Suprapubic skin (tissue), 4 donors: Measurements from ENCODE around the gene WDR33. TPM values are rescaled to one million over a fixed set of nuclear protein-coding genes. Genes with fewer than 3 reads are reported as not detected.

Source experiments
- DNase-seq, 2 donors: peaks; one replicate each; pipeline ENCODE4 v3.0.0-alpha.2; 2019; ENCODE audit warnings: low spot score in 2 of 2
- H3K27ac ChIP-seq: fragments of 200-600 bp; sonication (generic); one replicate; pipeline ENCODE4 v1.5.1; 2019
- H3K27me3 ChIP-seq: fragments of 200-600 bp; sonication (generic); one replicate; pipeline ENCODE4 v1.5.1; 2019
- H3K36me3 ChIP-seq: fragments of 200-600 bp; sonication (generic); one replicate; pipeline ENCODE4 v1.5.1; 2019
- H3K4me1 ChIP-seq: fragments of 200-600 bp; sonication (generic); one replicate; pipeline ENCODE4 v1.5.1; 2019
- H3K4me3 ChIP-seq: fragments of 200-600 bp; sonication (generic); one replicate; pipeline ENCODE4 v1.5.1; 2019; ENCODE audit warnings: mild to moderate bottlenecking
- H3K9me3 ChIP-seq: fragments of 200-600 bp; sonication (generic); one replicate; pipeline ENCODE4 v1.5.1; 2019
- EP300 ChIP-seq: sonication (generic); formaldehyde crosslinking; IDR thresholded peaks from one replicate; pipeline ENCODE4 v1.6.1; 2017; ENCODE audit warnings: antibody characterized with exemption
- POLR2A ChIP-seq, 2 donors: fragments of 450-650 bp; IDR thresholded peaks; one replicate each; pipeline ENCODE4 v1.6.1; 2017; ENCODE audit warnings: antibody characterized with exemption in 2 of 2, mild to moderate bottlenecking in 2 of 2, moderate library complexity in 2 of 2
- POLR2AphosphoS5 ChIP-seq, 3 donors: sonication (generic); formaldehyde crosslinking; IDR thresholded peaks; one replicate each; pipeline ENCODE4 v1.6.1; 2017; ENCODE audit warnings: antibody characterized with exemption in 3 of 3
- WGBS: methylation state at CpG from one replicate; pipeline ENCODE4 v1.1.5; 2018; 5-methylcytosine and 5-hydroxymethylcytosine counted together
- total RNA-seq, 4 donors: library from RNA; depleted of rRNA; stranded (reverse); fragments of >200 nt; gene quantifications; one replicate each; pipeline ENCODE4 v1.1.0, GENCODE V29; 2016
- TF ChIP-seq, protein P1 (sequence below), 2 donors: fragments of 200-600 bp in 1 of 2; fragments of 450-650 bp in 1 of 2; sonication (generic) in 1 of 2; IDR thresholded peaks; one replicate each; pipeline ENCODE4 v1.5.1; 2016 to 2019; ENCODE audit warnings: antibody characterized with exemption in 2 of 2, mild to moderate bottlenecking in 1 of 2, moderate library complexity in 1 of 2

The WDR33 gene
- total RNA-seq, 4 donors from 2014 or later, result 31.9 to 85.8 (median 44.1) TPM

DNA sequence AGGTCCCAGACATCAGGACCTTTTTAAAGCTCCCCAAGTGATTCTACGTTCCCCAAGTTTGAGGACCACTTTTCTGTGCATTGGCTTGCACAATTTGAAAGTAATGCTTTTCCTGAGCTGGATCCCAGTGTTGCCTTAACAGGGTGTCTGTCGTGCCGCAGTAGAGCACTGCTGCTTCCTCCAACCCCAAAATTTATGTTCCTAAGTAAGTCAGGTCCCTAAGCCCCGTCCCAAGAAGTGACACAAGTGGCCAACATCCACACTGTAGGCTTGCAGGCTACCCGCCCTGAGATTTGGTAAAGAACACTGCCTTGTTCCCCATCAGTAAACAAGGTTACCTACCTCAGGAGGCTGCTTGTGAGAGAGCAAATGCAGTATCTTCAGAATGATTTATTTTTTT lies 107.7 kb downstream of the WDR33 start:
- TF ChIP-seq, protein P1, sequence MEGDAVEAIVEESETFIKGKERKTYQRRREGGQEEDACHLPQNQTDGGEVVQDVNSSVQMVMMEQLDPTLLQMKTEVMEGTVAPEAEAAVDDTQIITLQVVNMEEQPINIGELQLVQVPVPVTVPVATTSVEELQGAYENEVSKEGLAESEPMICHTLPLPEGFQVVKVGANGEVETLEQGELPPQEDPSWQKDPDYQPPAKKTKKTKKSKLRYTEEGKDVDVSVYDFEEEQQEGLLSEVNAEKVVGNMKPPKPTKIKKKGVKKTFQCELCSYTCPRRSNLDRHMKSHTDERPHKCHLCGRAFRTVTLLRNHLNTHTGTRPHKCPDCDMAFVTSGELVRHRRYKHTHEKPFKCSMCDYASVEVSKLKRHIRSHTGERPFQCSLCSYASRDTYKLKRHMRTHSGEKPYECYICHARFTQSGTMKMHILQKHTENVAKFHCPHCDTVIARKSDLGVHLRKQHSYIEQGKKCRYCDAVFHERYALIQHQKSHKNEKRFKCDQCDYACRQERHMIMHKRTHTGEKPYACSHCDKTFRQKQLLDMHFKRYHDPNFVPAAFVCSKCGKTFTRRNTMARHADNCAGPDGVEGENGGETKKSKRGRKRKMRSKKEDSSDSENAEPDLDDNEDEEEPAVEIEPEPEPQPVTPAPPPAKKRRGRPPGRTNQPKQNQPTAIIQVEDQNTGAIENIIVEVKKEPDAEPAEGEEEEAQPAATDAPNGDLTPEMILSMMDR (IDR thresholded peaks at IDR 0.05), result no peak
- TF ChIP-seq POLR2A (IDR thresholded peaks at IDR 0.05) (no peak), POLR2AphosphoS5 (IDR thresholded peaks at IDR 0.05) (no peak), EP300 (no peak)
- no peak for DNase-seq
- Histone ChIP-seq H3K27ac (no peak overlapping the region), H3K36me3 (peaks cover 14% of the 10 kb centered on the region), H3K4me3 (no peak overlapping the region), H3K4me1 (peaks cover 62% of the 10 kb centered on the region), H3K27me3 (no peaks in the 10 kb centered on the region), H3K9me3 (no peaks in the 10 kb centered on the region)
- 95% methylated on average over 5 of the region's 5 CpGs for WGBS

DNA sequence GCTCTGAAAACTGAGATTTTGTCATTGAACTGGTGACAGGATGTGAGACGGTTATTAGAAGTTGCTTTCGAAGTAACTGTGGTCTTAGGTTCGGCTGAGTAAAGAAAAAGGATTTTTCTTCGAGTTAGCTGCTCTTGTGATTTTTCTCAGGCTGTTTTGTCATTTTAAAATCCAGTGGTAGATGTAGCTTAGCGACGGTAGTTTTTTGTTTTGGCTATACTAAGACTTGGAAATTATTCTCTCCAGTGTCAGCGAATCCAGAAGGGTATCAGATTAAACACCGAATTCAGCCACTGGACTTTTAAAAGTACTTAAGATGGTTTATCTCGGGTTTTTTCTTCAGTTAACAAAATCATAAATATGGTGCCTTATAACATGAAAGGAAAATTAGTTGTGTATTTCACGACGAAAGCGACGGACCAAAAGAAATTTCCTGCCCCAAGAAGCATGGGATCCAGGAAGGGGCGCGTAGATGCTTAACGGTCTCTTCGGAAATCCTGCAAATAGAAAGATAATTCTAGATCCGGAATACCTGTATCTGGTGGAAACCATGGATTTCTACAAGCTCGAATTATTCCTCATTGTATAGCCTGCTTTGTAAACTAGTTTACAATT lies 108.5 kb downstream of the WDR33 start:
- Histone ChIP-seq H3K27me3 (no peaks in the 10 kb centered on the region), H3K4me1 (peaks cover 54% of the 10 kb centered on the region), H3K9me3 (no peaks in the 10 kb centered on the region), H3K36me3 (peaks cover 6% of the 10 kb centered on the region), H3K4me3 (peak overlapping the region; percentile 83), H3K27ac (peak overlapping the region; percentile 99)
- TF ChIP-seq POLR2AphosphoS5 (IDR thresholded peaks at IDR 0.05) (no peak), POLR2A (IDR thresholded peaks at IDR 0.05) (no peak), EP300 (no peak)
- TF ChIP-seq, protein P1 (IDR thresholded peaks at IDR 0.05), result no peak
- DNase-seq, result no peak
- WGBS, result 63% methylated on average over 19 of the region's 19 CpGs

DNA sequence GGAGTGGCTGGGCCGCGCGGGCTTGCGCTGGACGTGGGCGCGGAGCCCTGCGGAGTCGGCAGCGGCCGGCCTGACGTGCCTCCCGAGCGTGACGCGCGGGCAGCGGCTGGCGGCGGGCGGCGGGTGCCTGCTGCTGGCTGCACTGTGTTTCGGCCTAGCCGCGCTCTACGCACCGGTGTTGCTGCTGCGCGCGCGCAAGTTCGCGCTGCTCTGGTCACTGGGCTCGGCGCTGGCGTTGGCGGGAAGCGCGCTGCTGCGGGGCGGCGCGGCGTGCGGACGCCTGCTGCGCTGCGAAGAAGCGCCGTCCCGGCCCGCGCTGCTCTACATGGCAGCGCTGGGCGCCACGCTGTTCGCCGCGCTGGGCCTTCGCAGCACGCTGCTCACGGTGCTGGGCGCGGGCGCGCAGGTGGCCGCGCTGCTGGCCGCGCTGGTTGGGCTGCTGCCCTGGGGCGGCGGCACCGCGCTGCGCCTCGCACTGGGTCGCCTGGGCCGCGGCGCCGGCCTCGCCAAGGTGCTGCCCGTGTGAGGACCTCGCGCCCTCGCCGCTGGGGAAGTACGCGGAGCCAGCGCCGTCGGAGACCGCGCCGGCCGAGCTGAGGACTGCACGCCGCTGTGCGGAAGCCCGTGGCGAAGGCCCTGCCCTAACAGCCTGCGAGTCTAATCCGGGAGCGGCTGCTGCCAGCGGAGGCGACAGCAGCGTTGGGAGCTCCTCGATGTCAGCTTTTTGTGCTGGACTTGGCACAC lies 109.1 kb downstream of the WDR33 start:
- peak; percentile 87 to 89 for DNase-seq
- Histone ChIP-seq H3K9me3 (no peaks in the 10 kb centered on the region), H3K27ac (peak overlapping the region; percentile 99), H3K27me3 (no peaks in the 10 kb centered on the region), H3K36me3 (peaks cover 4% of the 10 kb centered on the region), H3K4me3 (peak overlapping the region; percentile 83), H3K4me1 (peaks cover 50% of the 10 kb centered on the region)
- TF ChIP-seq POLR2A (IDR thresholded peaks at IDR 0.05) (no peak), POLR2AphosphoS5 (IDR thresholded peaks at IDR 0.05) (peak in 2 of 3 donors; percentile 44 to 71), EP300 (no peak)
- TF ChIP-seq, protein P1 (IDR thresholded peaks at IDR 0.05), result peak; percentile 6 to 33
- WGBS, result under 1% methylated on average over 48 of the region's 108 CpGs

DNA sequence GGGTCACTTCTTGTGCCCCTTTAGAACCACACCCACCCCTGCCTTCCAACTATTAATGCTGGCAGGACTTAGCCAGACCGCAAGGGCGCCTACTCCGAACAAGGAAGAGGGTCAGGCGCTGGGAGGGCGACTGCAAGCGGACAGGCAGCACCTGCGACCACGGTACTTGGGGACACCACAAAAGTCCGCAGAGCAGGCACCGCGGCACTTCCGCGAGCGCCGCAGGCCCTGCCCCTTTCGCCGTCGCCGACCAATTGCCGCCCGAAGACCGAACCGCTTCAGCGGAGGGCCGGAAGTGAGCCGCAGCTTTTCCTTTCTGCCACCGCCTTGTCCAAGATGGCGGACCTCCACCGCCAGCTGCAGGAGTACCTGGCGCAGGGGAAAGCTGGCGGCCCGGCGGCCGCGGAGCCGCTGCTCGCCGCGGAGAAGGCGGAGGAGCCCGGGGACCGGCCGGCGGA lies 109.7 kb downstream of the WDR33 start, which contains the start of gene SFT2D3:
Gene SFT2D3 (plus strand): TSS at position 305 of the 458 bp plus-strand sequence. CDS start 32 bp downstream, at position 337.
- no peaks in the 10 kb centered on the region for H3K27me3 ChIP-seq
- TF ChIP-seq POLR2AphosphoS5 (IDR thresholded peaks at IDR 0.05) (peak; percentile 46 to 93 (median 84)), EP300 (no peak), POLR2A (IDR thresholded peaks at IDR 0.05) (peak in 1 of 2 donors; percentile 90)
- TF ChIP-seq, protein P1 (IDR thresholded peaks at IDR 0.05), result no peak
- 0% methylated on average over 4 of the region's 44 CpGs for WGBS

More for the DNA sequence above, 109.7 kb downstream of the WDR33 start, which contains the start of gene SFT2D3:
- H3K4me1 ChIP-seq, result peaks cover 47% of the 10 kb centered on the region
- peak within 1 kb of the TSS; percentile 99 for H3K27ac ChIP-seq
- no peaks in the 10 kb centered on the region for H3K9me3 ChIP-seq
- H3K36me3 ChIP-seq, result no peaks in the 10 kb centered on the region
- H3K4me3 ChIP-seq, result peak within 1 kb of the TSS; percentile 83
- DNase-seq, result peak; percentile 94
